Activated naive CD4-positive, alpha-beta T cell treated with anti-CD3 and anti-CD28 coated beads, Interleukin-2, amount 50 U/mL, for 16 hours (primary cell): ENCODE data around the gene PTK7.
"Not testable (repeated sequence)": the region's sequence is repeated elsewhere in the genome, so short reads cannot be mapped to it uniquely, and the experiment has no call there.

ENCODE experiments used
- DNase-seq: peaks from one replicate; pipeline ENCODE4 v3.0.0-alpha.2; 2020

Gene PTK7

GRCh38 chr6:43088654-43089056, 12.5 kb downstream of the PTK7 start:
- no peak for DNase-seq

GRCh38 chr6:43089467-43089866, 13.4 kb downstream of the PTK7 start:
- DNase-seq: no peak

GRCh38 chr6:43089874-43090558, 13.9 kb downstream of the PTK7 start:
- no peak for DNase-seq

- no peak for DNase-seq
Observed at GRCh38 chr6:43090559-43090956, 14.4 kb downstream of the PTK7 start.

- no peak for DNase-seq
Observed at GRCh38 chr6:43091020-43091419, 14.9 kb downstream of the PTK7 start.

GRCh38 chr6:43091436-43091991, 15.4 kb downstream of the PTK7 start:
- DNase-seq: no peak

- DNase-seq: no peak
Observed at GRCh38 chr6:43092635-43093034, 16.5 kb downstream of the PTK7 start.

- no peak for DNase-seq
Observed at GRCh38 chr6:43093436-43094289, 17.5 kb downstream of the PTK7 start.

- no peak for DNase-seq
Observed at GRCh38 chr6:43095939-43096338, 19.8 kb downstream of the PTK7 start.

- DNase-seq: no peak
Observed at GRCh38 chr6:43096451-43097097, 20.5 kb downstream of the PTK7 start.

GRCh38 chr6:43097098-43097489, 21.0 kb downstream of the PTK7 start:
- no peak for DNase-seq

GRCh38 chr6:43097502-43097901, 21.4 kb downstream of the PTK7 start:
- DNase-seq: no peak

- DNase-seq: no peak
Observed at GRCh38 chr6:43101497-43101896, 25.4 kb downstream of the PTK7 start.

- DNase-seq: no peak
Observed at GRCh38 chr6:43103253-43103876, 27.3 kb downstream of the PTK7 start.

GRCh38 chr6:43105538-43106222, 29.6 kb downstream of the PTK7 start:
- DNase-seq: no peak

- DNase-seq: no peak
Observed at GRCh38 chr6:43107344-43108062, 31.4 kb downstream of the PTK7 start.

- no peak for DNase-seq
Observed at GRCh38 chr6:43113431-43114260, 37.5 kb downstream of the PTK7 start.

- no peak for DNase-seq
Observed at GRCh38 chr6:43115365-43115764, 39.3 kb downstream of the PTK7 start.

- not testable (repeated sequence) for DNase-seq
Observed at GRCh38 chr6:43117466-43117865, 41.4 kb downstream of the PTK7 start.

GRCh38 chr6:43119482-43119881, 43.4 kb downstream of the PTK7 start:
- no peak for DNase-seq
